Keratinocyte (primary cell): Measurements from ENCODE around the gene TBC1D16. TPM values are rescaled to one million over a fixed set of nuclear protein-coding genes. Genes with fewer than 3 reads are reported as not detected.

Experiments used
- DNase-seq: peaks from one replicate; pipeline ENCODE4 v3.0.0-alpha.2; 2011; ENCODE audit warnings: low read depth, missing footprints, low spot score
- FAIRE-seq: peaks from 2 replicates; lab custom pipeline; 2011; peaks lifted over from hg19 to GRCh38; lab: Jason Lieb, UNC
- H2AFZ ChIP-seq: 2 replicates; pipeline ENCODE4 v1.6.0; 2012; ENCODE audit warnings: low read length, control low read depth, inconsistent platforms; ENCODE audit not compliant: control insufficient read depth
- H3K27ac ChIP-seq: 2 replicates; pipeline ENCODE4 v1.5.1; 2011; ENCODE audit warnings: low read length; ENCODE audit not compliant: control insufficient read depth, insufficient read depth
- H3K27me3 ChIP-seq: 3 replicates; pipeline ENCODE4 v1.6.0; 2011; ENCODE audit warnings: low read length; ENCODE audit not compliant: control insufficient read depth, insufficient read depth; ENCODE audit errors: extremely low read depth
- H3K36me3 ChIP-seq, 2 experiments: 2 replicates in 1 of 2; 3 replicates in 1 of 2; pipeline ENCODE4 v1.5.1; 2011; ENCODE audit warnings: low read length in 2 of 2, mild to moderate bottlenecking in 1 of 2; ENCODE audit not compliant: control insufficient read depth in 2 of 2, insufficient read depth in 2 of 2; ENCODE audit errors: extremely low read depth in 1 of 2
- H3K4me1 ChIP-seq: 3 replicates; pipeline ENCODE4 v1.5.1; 2011; ENCODE audit warnings: low read length; ENCODE audit not compliant: control insufficient read depth, insufficient read depth; ENCODE audit errors: extremely low read depth
- H3K4me2 ChIP-seq: 3 replicates; pipeline ENCODE4 v1.6.0; 2011; ENCODE audit warnings: low read depth, low read length; ENCODE audit not compliant: control insufficient read depth, insufficient read depth; ENCODE audit errors: extremely low read depth
- H3K4me3 ChIP-seq, 3 experiments: fragments of 200-600 bp in 1 of 3; sonication (generic) in 1 of 3; 2 replicates in 2 of 3; 3 replicates in 1 of 3; pipeline ENCODE4 v1.5.1; 2011 to 2016; ENCODE audit warnings: low read length in 3 of 3, mild to moderate bottlenecking in 3 of 3, control low read depth in 2 of 3, inconsistent platforms in 1 of 3, low read depth in 1 of 3, mixed read lengths in 1 of 3, mixed run types in 1 of 3, moderate library complexity in 1 of 3; ENCODE audit not compliant: control insufficient read depth in 2 of 3, insufficient read depth in 2 of 3; ENCODE audit errors: extremely low read depth in 1 of 3
- H3K79me2 ChIP-seq: 2 replicates; pipeline ENCODE4 v1.6.0; 2012; ENCODE audit warnings: low read length; ENCODE audit not compliant: control insufficient read depth, insufficient read depth
- H3K9ac ChIP-seq: 3 replicates; pipeline ENCODE4 v1.6.0; 2011; ENCODE audit warnings: low read length; ENCODE audit not compliant: control insufficient read depth, insufficient read depth; ENCODE audit errors: extremely low read depth
- H3K9me1 ChIP-seq: 3 replicates; pipeline ENCODE4 v1.6.0; 2011; ENCODE audit warnings: low read length; ENCODE audit not compliant: control insufficient read depth, insufficient read depth; ENCODE audit errors: extremely low read depth
- H3K9me3 ChIP-seq: 2 replicates; pipeline ENCODE4 v1.5.1; 2012; ENCODE audit warnings: low read depth, low read length; ENCODE audit not compliant: control insufficient read depth
- H4K20me1 ChIP-seq: 3 replicates; pipeline ENCODE4 v1.6.0; 2011; ENCODE audit warnings: low read length; ENCODE audit not compliant: control insufficient read depth, insufficient read depth; ENCODE audit errors: extremely low read depth
- CTCF ChIP-seq, 3 experiments: IDR thresholded peaks in 1 of 3; conservative IDR thresholded peaks in 1 of 3; optimal IDR thresholded peaks in 1 of 3; 2 replicates in 2 of 3; 3 replicates in 1 of 3; pipeline versions ENCODE3 to v1.5.1; 2011; ENCODE audit warnings: low read length in 3 of 3, mild to moderate bottlenecking in 3 of 3, moderate library complexity in 2 of 3, control low read depth in 1 of 3, inconsistent platforms in 1 of 3; ENCODE audit not compliant: insufficient read depth in 2 of 3; ENCODE audit errors: extremely low read depth in 1 of 3
- EZH2 ChIP-seq: IDR thresholded peaks from one replicate; pipeline ENCODE4 v1.6.1; 2012; ENCODE audit warnings: inconsistent platforms, mild to moderate bottlenecking, low read length, moderate library complexity
- dilution Hi-C: fragments of 300-500 bp; cut with MboI; formaldehyde crosslinking; loops from one replicate; pipeline ENCODE4 v1.7.0; 2020; ENCODE audit warnings: low sequenced_read_pairs; ENCODE audit not compliant: extremely low pct_ligation_motif_present
- polyA plus RNA-seq, 5 experiments: library from polyadenylated mRNA; depleted of rRNA in 3 of 5; stranded (reverse) in 3 of 5; stranded (forward) in 1 of 5; unstranded in 1 of 5; fragments of >200 nt; gene quantifications; 1 replicate in 1 of 5; 2 replicates in 3 of 5; 3 replicates in 1 of 5; pipeline versions ENCODE4 v1.2.1 to v1.2.3, GENCODE V29; 2011 to 2012; ENCODE audit warnings: missing spikeins in 2 of 5, low read depth in 1 of 5, low replicate concordance in 1 of 5

Gene TBC1D16
- polyA plus RNA-seq, 1 donor (not counting 4 experiments of a cell fraction or from before 2014, with no cell fraction given) = 8.6 TPM

GRCh38 chr17:79990704-79991103 lies 45.0 kb downstream of the TBC1D16 start:
- no peak overlapping the region for H3K4me2 ChIP-seq
- no peak for FAIRE-seq

GRCh38 chr17:79990051-79990592 lies 45.5 kb downstream of the TBC1D16 start:
- Histone ChIP-seq H4K20me1 (peaks cover 2% of the 10 kb centered on the region), H3K4me3 (no peak overlapping the region), H3K9me1 (no peaks in the 10 kb centered on the region), H3K9ac (no peak overlapping the region), H3K4me2 (no peak overlapping the region), H3K79me2 (no peaks in the 10 kb centered on the region), H3K9me3 (no peaks in the 10 kb centered on the region), H3K4me1 (peaks cover 11% of the 10 kb centered on the region), H2AFZ (no peak overlapping the region), H3K27ac (no peak overlapping the region), H3K27me3 (no peaks in the 10 kb centered on the region), H3K36me3 (no peaks in the 10 kb centered on the region)
- DNase-seq = no peak
- TF ChIP-seq CTCF (optimal IDR thresholded peaks at IDR 0.05 in 1 of 3, IDR thresholded peaks at IDR 0.05 in 1 of 3, conservative IDR thresholded peaks at IDR 0.05 in 1 of 3; ENCODE audit: extremely low read depth in 1 of 3, insufficient read depth in 2 of 3, low read length in 3 of 3) = no peak
- no peak for TF ChIP-seq EZH2
- FAIRE-seq = no peak
- dilution Hi-C loops = no loop called here

More at GRCh38 chr17:79990704-79991103, 45.0 kb downstream of the TBC1D16 start:
- Histone ChIP-seq H3K9me3 (no peaks in the 10 kb centered on the region), H3K9me1 (no peaks in the 10 kb centered on the region), H3K36me3 (no peaks in the 10 kb centered on the region), H3K27ac (no peak overlapping the region), H3K27me3 (no peaks in the 10 kb centered on the region), H4K20me1 (peaks cover 2% of the 10 kb centered on the region), H3K4me3 (no peak overlapping the region), H3K9ac (no peak overlapping the region), H2AFZ (no peak overlapping the region), H3K79me2 (no peaks in the 10 kb centered on the region), H3K4me1 (peaks cover 11% of the 10 kb centered on the region)
- dilution Hi-C loops = no loop called here
- no peak for DNase-seq
- TF ChIP-seq CTCF (optimal IDR thresholded peaks at IDR 0.05 in 1 of 3, IDR thresholded peaks at IDR 0.05 in 1 of 3, conservative IDR thresholded peaks at IDR 0.05 in 1 of 3; ENCODE audit: extremely low read depth in 1 of 3, insufficient read depth in 2 of 3, low read length in 3 of 3) = no peak
- no peak for TF ChIP-seq EZH2
